Psoas muscle (tissue), 8 donors: ENCODE measurements around the gene CDK6. TPM values are rescaled to one million over a fixed set of nuclear protein-coding genes. Genes with fewer than 3 reads are reported as not detected.

ENCODE experiments used
- ATAC-seq, 4 donors: fragments of 200-7000 bp; cut with Tn5 transposase; one replicate each; pipeline ENCODE4 v1.9.1; 2020; ENCODE audit warnings: moderate library complexity in 3 of 4, mild to moderate bottlenecking in 2 of 4
- DNase-seq, 2 donors: peaks; one replicate each; pipeline ENCODE4 v3.0.0-alpha.2; 2020
- H3K27ac ChIP-seq: fragments of 200-600 bp; one replicate; pipeline ENCODE4 v1.8.0; 2022
- H3K27me3 ChIP-seq, 3 donors: fragments of 200-600 bp in 1 of 3; one replicate each; pipeline versions ENCODE4 v1.6.1 to v1.8.0; 2013 to 2022; ENCODE audit warnings: low read length in 2 of 3, mild to moderate bottlenecking in 2 of 3, moderate library complexity in 1 of 3; ENCODE audit not compliant: insufficient read depth in 3 of 3
- H3K36me3 ChIP-seq, 2 donors: fragments of 200-600 bp in 1 of 2; one replicate each; pipeline versions ENCODE4 v1.6.1 to v1.8.0; 2013 to 2022; ENCODE audit warnings: low read depth in 1 of 2, mild to moderate bottlenecking in 1 of 2, moderate library complexity in 1 of 2; ENCODE audit not compliant: insufficient read depth in 1 of 2
- H3K4me1 ChIP-seq: fragments of 200-600 bp; one replicate; pipeline ENCODE4 v1.8.0; 2022
- H3K4me3 ChIP-seq: fragments of 200-600 bp; one replicate; pipeline ENCODE4 v1.8.0; 2022; ENCODE audit warnings: mild to moderate bottlenecking
- H3K9me3 ChIP-seq: fragments of 200-600 bp; one replicate; pipeline ENCODE4 v1.8.0; 2022
- CTCF ChIP-seq: fragments of 200-600 bp; IDR thresholded peaks from one replicate; pipeline ENCODE4 v1.8.0; 2022; ENCODE audit warnings: antibody characterized with exemption
- WGBS, 3 donors: extraction: QIAGEN DNeasy Blood & Tissue Kit; methylation state at CpG; one replicate each; pipeline versions ENCODE4 v1.1.6 to v1.1.7; 2013; 5-methylcytosine and 5-hydroxymethylcytosine counted together
- intact Hi-C, 2 donors: fragments of 100-400 bp; cut with DNase I; formaldehyde crosslinking; loops; one replicate each; pipeline versions ENCODE4 v1.11.0 to v1.14.2; 2022
- polyA plus RNA-seq, 3 donors: library from polyadenylated mRNA; stranded (reverse); fragments of 200-250 nt; gene quantifications; one replicate each; pipeline ENCODE4 v1.2.3, GENCODE V29; 2013
- total RNA-seq, 4 donors: library from RNA; stranded (reverse); fragmentation: NEBNext Ultra II Directional in 2 of 4; extraction: Animal tissue kit (Norgen Biotek cat#: 25700) in 2 of 4; gene quantifications; one replicate each; pipeline versions ENCODE4 v1.2.1 to v1.2.4, GENCODE V29; 2021 to 2023
- donor health status: healthy with polysubstance abuse.
- donor health status: DM: no; HTN: no; CAD: no; lungs with moderate emphysema.
- donor health status: Bipolar disorder and iron deficiency.
- donor health status: healthy.
- donor health status: DM: yes; HTN: yes; CAD: no.
- donor health status: DM: no; HTN: no; CAD: no.
- donor health status: DM: no; HTN: no; CAD: no.
- donor health status: DM: yes; HTN: yes; CAD: no.

CDK6 gene
- total and polyA plus RNA-seq, 7 donors = 0.39 to 8.0 (median 3.2) TPM

GRCh38 chr7:92833766-92834506, 2.4 kb downstream of the CDK6 start:
- H3K9me3 ChIP-seq = no peaks in the 10 kb centered on the region
- ATAC-seq (peak; percentile 63 to 72 (median 66)), DNase-seq (peak; percentile 75 to 77)
- WGBS, 3 donors = 0 to 1% (median 1%) methylated on average over 52 to 54 of the region's 54 CpGs
- H3K36me3 ChIP-seq = no peaks in the 10 kb centered on the region
- peak overlapping the region; percentile 81 for H3K4me3 ChIP-seq
- intact Hi-C loops = loop anchor here (1.0 to 5.0 kb wide), 4 partner anchors 112 to 217 kb away; no protein-coding TSS in a partner anchor
- no peak for TF ChIP-seq CTCF
- peak overlapping the region; percentile 74 for H3K27ac ChIP-seq
- H3K27me3 ChIP-seq = peaks cover 0 to 62% (median 16%) of the 10 kb centered on the region in 3 donors
- peaks cover 15% of the 10 kb centered on the region for H3K4me1 ChIP-seq

GRCh38 chr7:92833024-92833765, 3.2 kb downstream of the CDK6 start:
- H3K4me1 ChIP-seq = peaks cover 15% of the 10 kb centered on the region
- WGBS, 3 donors = 1% methylated on average over 63 to 83 of the region's 83 CpGs

DNA sequence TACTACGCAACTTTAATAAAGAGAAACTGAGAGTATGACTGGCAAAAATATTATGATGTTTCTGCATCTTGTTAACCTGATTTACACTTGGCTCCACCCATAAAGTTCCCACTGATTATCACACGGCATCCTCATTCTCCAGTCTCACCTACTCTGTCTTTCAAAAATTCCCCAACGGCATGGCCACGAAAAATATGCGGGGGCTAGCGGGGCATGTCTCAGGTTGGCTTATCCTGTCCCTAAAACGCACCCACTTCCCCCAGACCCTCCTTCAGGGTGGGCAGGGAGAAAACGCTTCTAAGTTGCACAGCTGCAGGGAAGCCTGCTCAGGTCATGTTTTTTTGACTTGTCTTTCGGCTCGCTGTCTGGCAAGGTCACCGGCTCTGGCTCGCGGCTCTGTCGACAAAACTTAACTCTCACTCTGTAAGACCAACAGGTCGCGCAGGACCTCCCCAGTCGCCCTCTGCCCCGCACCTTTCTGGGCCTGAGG, 3.8 kb downstream of the CDK6 start:
- peak overlapping the region; percentile 74 for H3K27ac ChIP-seq
- 3% methylated on average over 18 of the region's 18 CpGs for WGBS, 3 donors
- no peak for TF ChIP-seq CTCF
- no peaks in the 10 kb centered on the region for H3K36me3 ChIP-seq
- H3K9me3 ChIP-seq = no peaks in the 10 kb centered on the region
- peak overlapping the region; percentile 81 for H3K4me3 ChIP-seq
- ATAC-seq = peak in 1 of 4 donors; percentile 5
- no peak for DNase-seq
- peaks cover 0 to 66% (median 16%) of the 10 kb centered on the region in 3 donors for H3K27me3 ChIP-seq
- intact Hi-C loops = loop anchor here (1.0 to 5.0 kb wide), 4 partner anchors 110 to 215 kb away; no protein-coding TSS in a partner anchor
- H3K4me1 ChIP-seq = peaks cover 15% of the 10 kb centered on the region

More at GRCh38 chr7:92833024-92833765, 3.2 kb downstream of the CDK6 start:
- no peaks in the 10 kb centered on the region for H3K9me3 ChIP-seq
- peaks cover 0 to 64% (median 16%) of the 10 kb centered on the region in 3 donors for H3K27me3 ChIP-seq
- peak overlapping the region; percentile 74 for H3K27ac ChIP-seq
- intact Hi-C loops = loop anchor here (1.0 to 5.0 kb wide), 4 partner anchors 111 to 216 kb away; no protein-coding TSS in a partner anchor
- peak; percentile 58 for TF ChIP-seq CTCF
- peak; percentile 72 to 79 (median 74) for ATAC-seq
- peak; percentile 79 to 86 for DNase-seq
- no peaks in the 10 kb centered on the region for H3K36me3 ChIP-seq
- H3K4me3 ChIP-seq = peak overlapping the region; percentile 81

DNA sequence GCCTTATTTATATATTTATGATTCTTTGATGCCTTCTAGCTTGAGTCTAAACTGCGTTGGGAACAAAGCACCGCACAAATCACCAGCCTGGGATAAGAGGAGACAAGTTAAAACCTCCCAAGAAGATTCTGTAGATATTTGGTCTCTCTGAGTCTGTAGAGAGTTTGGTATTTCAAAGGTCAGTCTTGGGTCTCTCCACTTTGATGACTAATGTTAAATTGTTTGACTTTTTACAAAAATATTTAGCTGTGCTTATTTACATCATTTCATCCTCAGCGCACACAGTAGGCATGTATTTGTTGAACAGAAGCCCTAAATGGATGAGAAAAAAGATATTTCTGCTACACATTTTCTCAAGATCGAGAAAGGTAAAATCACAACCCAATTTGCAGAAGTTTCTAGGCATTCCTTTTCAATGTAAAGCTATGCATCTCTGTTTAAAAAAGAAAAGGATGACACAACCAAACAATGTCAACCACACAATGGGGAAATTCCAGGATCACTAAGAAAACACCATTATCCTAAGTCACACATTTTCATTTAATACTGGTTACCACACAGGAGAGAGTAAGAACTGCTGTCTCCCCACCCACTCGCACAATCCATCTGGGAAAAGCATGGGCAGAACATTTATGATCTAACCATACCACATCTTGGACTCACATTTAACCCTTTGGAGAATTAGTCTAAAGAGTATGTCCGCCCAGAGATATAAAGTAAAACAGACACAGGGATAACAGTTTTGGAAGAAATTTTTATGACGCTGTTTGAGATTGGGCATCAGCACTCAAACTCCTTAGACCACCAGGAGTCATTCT, 4.4 kb downstream of the CDK6 start:
- DNase-seq = no peak
- H3K4me1 ChIP-seq = peaks cover 15% of the 10 kb centered on the region
- no peaks in the 10 kb centered on the region for H3K9me3 ChIP-seq
- peak overlapping the region; percentile 81 for H3K4me3 ChIP-seq
- peak overlapping the region; percentile 74 for H3K27ac ChIP-seq
- TF ChIP-seq CTCF = no peak
- intact Hi-C loops = loop anchor here (5.0 kb wide), 3 partner anchors 110 to 215 kb away; no protein-coding TSS in a partner anchor
- whole genome bisulfite sequencing, 3 donors = 30 to 49% (median 33%) methylated on average over 7 of the region's 7 CpGs
- H3K36me3 ChIP-seq = no peaks in the 10 kb centered on the region
- peaks cover 0 to 61% (median 16%) of the 10 kb centered on the region in 3 donors for H3K27me3 ChIP-seq
- ATAC-seq = no peak
